ENCODE data around the gene TAF1B.
A peak's percentile ranks its signal among the peaks of the same experiment; 100 is the strongest.
"Not testable (repeated sequence)": the region's sequence is repeated elsewhere in the genome, so short reads cannot be mapped to it uniquely, and the experiment has no call there.

Gene TAF1B

GRCh38 chr2:9858730-9859068, 15.4 kb downstream of the TAF1B start:
- peaks cover 69% of the 10 kb centered on the region for H3K36me3 ChIP-seq (ENCODE audit: insufficient read depth, low read length)
- H3K27me3 ChIP-seq (ENCODE audit: insufficient read depth, low read length): no peaks in the 10 kb centered on the region
- no peak overlapping the region for H3K27ac ChIP-seq (ENCODE audit: low read depth, low read length)
- H3K4me3 ChIP-seq (ENCODE audit: low read depth, low read length): no peak overlapping the region
- H3K4me1 ChIP-seq (ENCODE audit: control insufficient read depth, insufficient read depth, low read length, unreplicated experiment): no peaks in the 10 kb centered on the region
- no peaks in the 10 kb centered on the region for H3K79me2 ChIP-seq (ENCODE audit: control insufficient read depth, insufficient read depth, low read length, unreplicated experiment)
- H2AFZ ChIP-seq (ENCODE audit: low read length, unreplicated experiment): no peak overlapping the region

- not testable (repeated sequence) for H3K4me3 ChIP-seq (ENCODE audit: low read depth, low read length); H3K27me3 ChIP-seq (ENCODE audit: insufficient read depth, low read length); H3K27ac ChIP-seq (ENCODE audit: low read depth, low read length); H3K79me2 ChIP-seq (ENCODE audit: control insufficient read depth, insufficient read depth, low read length, unreplicated experiment); H3K4me1 ChIP-seq (ENCODE audit: control insufficient read depth, insufficient read depth, low read length, unreplicated experiment); H2AFZ ChIP-seq (ENCODE audit: low read length, unreplicated experiment)
- H3K36me3 ChIP-seq (ENCODE audit: insufficient read depth, low read length): peaks cover 46% of the 10 kb centered on the region
Measured at GRCh38 chr2:9860922-9861580, 17.8 kb downstream of the TAF1B start.

GRCh38 chr2:9867881-9868280, 24.6 kb downstream of the TAF1B start:
- no peak overlapping the region for H2AFZ ChIP-seq (ENCODE audit: low read length, unreplicated experiment)
- no peak overlapping the region for H3K4me3 ChIP-seq (ENCODE audit: low read depth, low read length)
- H3K79me2 ChIP-seq (ENCODE audit: control insufficient read depth, insufficient read depth, low read length, unreplicated experiment): no peaks in the 10 kb centered on the region
- H3K27me3 ChIP-seq (ENCODE audit: insufficient read depth, low read length): no peaks in the 10 kb centered on the region
- no peak overlapping the region for H3K27ac ChIP-seq (ENCODE audit: low read depth, low read length)
- no peaks in the 10 kb centered on the region for H3K4me1 ChIP-seq (ENCODE audit: control insufficient read depth, insufficient read depth, low read length, unreplicated experiment)
- H3K36me3 ChIP-seq (ENCODE audit: insufficient read depth, low read length): peaks cover 14% of the 10 kb centered on the region; the same call in 1 of the 2 replicates

GRCh38 chr2:9873337-9873736, 30.1 kb downstream of the TAF1B start:
- Histone ChIP-seq H3K4me3 (ENCODE audit: low read depth, low read length) (no peak overlapping the region), H3K4me1 (ENCODE audit: control insufficient read depth, insufficient read depth, low read length, unreplicated experiment) (no peaks in the 10 kb centered on the region), H3K36me3 (ENCODE audit: insufficient read depth, low read length) (peaks cover 36% of the 10 kb centered on the region)

GRCh38 chr2:9877026-9877425, 33.8 kb downstream of the TAF1B start:
- H3K27ac ChIP-seq (ENCODE audit: low read depth, low read length): no peak overlapping the region
- no peak overlapping the region for H2AFZ ChIP-seq (ENCODE audit: low read length, unreplicated experiment)
- H3K4me1 ChIP-seq (ENCODE audit: control insufficient read depth, insufficient read depth, low read length, unreplicated experiment): no peaks in the 10 kb centered on the region
- no peaks in the 10 kb centered on the region for H3K27me3 ChIP-seq (ENCODE audit: insufficient read depth, low read length)
- no peak overlapping the region for H3K4me3 ChIP-seq (ENCODE audit: low read depth, low read length)
- no peaks in the 10 kb centered on the region for H3K79me2 ChIP-seq (ENCODE audit: control insufficient read depth, insufficient read depth, low read length, unreplicated experiment)
- peaks cover 25% of the 10 kb centered on the region for H3K36me3 ChIP-seq (ENCODE audit: insufficient read depth, low read length)

More at GRCh38 chr2:9873337-9873736, 30.1 kb downstream of the TAF1B start:
- H2AFZ ChIP-seq (ENCODE audit: low read length, unreplicated experiment): no peak overlapping the region
- no peaks in the 10 kb centered on the region for H3K27me3 ChIP-seq (ENCODE audit: insufficient read depth, low read length)
- H3K79me2 ChIP-seq (ENCODE audit: control insufficient read depth, insufficient read depth, low read length, unreplicated experiment): no peaks in the 10 kb centered on the region
- H3K27ac ChIP-seq (ENCODE audit: low read depth, low read length): no peak overlapping the region

- Histone ChIP-seq H3K4me3 (ENCODE audit: low read depth, low read length) (no peak overlapping the region), H3K27ac (ENCODE audit: low read depth, low read length) (no peak overlapping the region), H2AFZ (ENCODE audit: low read length, unreplicated experiment) (no peak overlapping the region), H3K27me3 (ENCODE audit: insufficient read depth, low read length) (no peaks in the 10 kb centered on the region), H3K36me3 (ENCODE audit: insufficient read depth, low read length) (peaks cover 22% of the 10 kb centered on the region), H3K79me2 (ENCODE audit: control insufficient read depth, insufficient read depth, low read length, unreplicated experiment) (no peaks in the 10 kb centered on the region), H3K4me1 (ENCODE audit: control insufficient read depth, insufficient read depth, low read length, unreplicated experiment) (no peaks in the 10 kb centered on the region)
Measured at GRCh38 chr2:9877726-9878125, 34.5 kb downstream of the TAF1B start.

- Histone ChIP-seq H3K4me3 (ENCODE audit: low read depth, low read length) (no peak overlapping the region), H3K4me1 (ENCODE audit: control insufficient read depth, insufficient read depth, low read length, unreplicated experiment) (peaks cover 3% of the 10 kb centered on the region), H3K27me3 (ENCODE audit: insufficient read depth, low read length) (no peaks in the 10 kb centered on the region), H2AFZ (ENCODE audit: low read length, unreplicated experiment) (no peak overlapping the region), H3K27ac (ENCODE audit: low read depth, low read length) (no peak overlapping the region), H3K36me3 (ENCODE audit: insufficient read depth, low read length) (peaks cover 20% of the 10 kb centered on the region), H3K79me2 (ENCODE audit: control insufficient read depth, insufficient read depth, low read length, unreplicated experiment) (no peaks in the 10 kb centered on the region)
Measured at GRCh38 chr2:9879455-9880194, 36.4 kb downstream of the TAF1B start.

GRCh38 chr2:9883897-9884296, 40.6 kb downstream of the TAF1B start:
- H3K27ac ChIP-seq (ENCODE audit: low read depth, low read length): no peak overlapping the region
- H3K4me3 ChIP-seq (ENCODE audit: low read depth, low read length): no peak overlapping the region
- no peaks in the 10 kb centered on the region for H3K27me3 ChIP-seq (ENCODE audit: insufficient read depth, low read length)
- peaks cover 2% of the 10 kb centered on the region for H3K79me2 ChIP-seq (ENCODE audit: control insufficient read depth, insufficient read depth, low read length, unreplicated experiment)
- H3K36me3 ChIP-seq (ENCODE audit: insufficient read depth, low read length): peaks cover 19% of the 10 kb centered on the region
- no peak overlapping the region for H2AFZ ChIP-seq (ENCODE audit: low read length, unreplicated experiment)
- peaks cover 19% of the 10 kb centered on the region for H3K4me1 ChIP-seq (ENCODE audit: control insufficient read depth, insufficient read depth, low read length, unreplicated experiment)

- H3K36me3 ChIP-seq (ENCODE audit: insufficient read depth, low read length): peaks cover 22% of the 10 kb centered on the region
- 0 out of 2 replicates have a peak overlapping the region, but pooled peaks have one; percentile 38 for H3K27ac ChIP-seq (ENCODE audit: low read depth, low read length)
- no peak overlapping the region for H2AFZ ChIP-seq (ENCODE audit: low read length, unreplicated experiment)
- peaks cover 19% of the 10 kb centered on the region for H3K4me1 ChIP-seq (ENCODE audit: control insufficient read depth, insufficient read depth, low read length, unreplicated experiment)
- no peak overlapping the region for H3K4me3 ChIP-seq (ENCODE audit: low read depth, low read length)
- peaks cover 2% of the 10 kb centered on the region for H3K79me2 ChIP-seq (ENCODE audit: control insufficient read depth, insufficient read depth, low read length, unreplicated experiment)
- H3K27me3 ChIP-seq (ENCODE audit: insufficient read depth, low read length): no peaks in the 10 kb centered on the region
Measured at GRCh38 chr2:9884436-9884835, 41.2 kb downstream of the TAF1B start.

GRCh38 chr2:9885036-9885684, 41.9 kb downstream of the TAF1B start:
- H3K79me2 ChIP-seq (ENCODE audit: control insufficient read depth, insufficient read depth, low read length, unreplicated experiment): peaks cover 2% of the 10 kb centered on the region
- no peaks in the 10 kb centered on the region for H3K27me3 ChIP-seq (ENCODE audit: insufficient read depth, low read length)
- peaks cover 19% of the 10 kb centered on the region for H3K4me1 ChIP-seq (ENCODE audit: control insufficient read depth, insufficient read depth, low read length, unreplicated experiment)
- no peak overlapping the region for H3K4me3 ChIP-seq (ENCODE audit: low read depth, low read length)
- no peak overlapping the region for H2AFZ ChIP-seq (ENCODE audit: low read length, unreplicated experiment)
- H3K27ac ChIP-seq (ENCODE audit: low read depth, low read length): peak overlapping the region; percentile 38
- peaks cover 22% of the 10 kb centered on the region for H3K36me3 ChIP-seq (ENCODE audit: insufficient read depth, low read length)
